Esophagus muscularis mucosa (tissue), 4 donors: ENCODE data around the gene IFFO2.

ENCODE experiments used
- CTCF ChIP-seq, 3 experiments: fragments of 200-600 bp in 2 of 3; fragments of 450-650 bp in 1 of 3; sonication (generic) in 2 of 3; IDR thresholded peaks; one replicate each; pipeline ENCODE4 v1.5.1; 2017 to 2019; ENCODE audit warnings: antibody characterized with exemption in 3 of 3, mild to moderate bottlenecking in 2 of 3, moderate library complexity in 1 of 3
- EP300 ChIP-seq: sonication (generic); formaldehyde crosslinking; IDR thresholded peaks from one replicate; pipeline ENCODE4 v1.6.1; 2017; ENCODE audit warnings: antibody characterized with exemption
- POLR2A ChIP-seq: fragments of 450-650 bp; IDR thresholded peaks from one replicate; pipeline ENCODE4 v1.6.1; 2017; ENCODE audit warnings: antibody characterized with exemption, moderate library complexity, mild to moderate bottlenecking, low read depth

GRCh38 chr1:18924221-18924691 lies 32.2 kb downstream of the IFFO2 start:
- no peak for TF ChIP-seq CTCF (IDR thresholded peaks at IDR 0.05)
- TF ChIP-seq EP300 = no peak
- no peak for TF ChIP-seq POLR2A
